ENCODE results near the gene DMBT1. TPM values are rescaled to one million over a fixed set of nuclear protein-coding genes. Genes with fewer than 3 reads are reported as not detected.

Gene DMBT1
- total RNA-seq, 1 donor from 2014 or later, result not detected

- no peak for FAIRE-seq
- Mint-ChIP-seq H3K4me1 (ENCODE audit: low read depth, unreplicated experiment) (no peaks in the 10 kb centered on the region), H3K4me3 (ENCODE audit: unreplicated experiment) (no peak overlapping the region), H3K36me3 (ENCODE audit: low read depth, unreplicated experiment) (no peaks in the 10 kb centered on the region), H3K27me3 (ENCODE audit: low read depth, unreplicated experiment) (peaks cover 66% of the 10 kb centered on the region), H3K27ac (ENCODE audit: unreplicated experiment) (no peak overlapping the region), H3K9me3 (ENCODE audit: unreplicated experiment) (no peaks in the 10 kb centered on the region)
- Histone ChIP-seq H4K20me1 (ENCODE audit: insufficient read depth, low read length) (no peaks in the 10 kb centered on the region), H3K4me2 (ENCODE audit: low read length) (no peak overlapping the region), H2AFZ (ENCODE audit: low read depth, low read length) (no peak overlapping the region), H3K4me3 (ENCODE audit: insufficient read depth, low read depth, low read length) (no peak overlapping the region), H3K27me3 (ENCODE audit: insufficient read depth, low read length) (no peaks in the 10 kb centered on the region), H3K9me3 (ENCODE audit: insufficient read depth, low read depth, low read length) (no peaks in the 10 kb centered on the region), H3K4me1 (ENCODE audit: insufficient read depth, low read length) (no peaks in the 10 kb centered on the region), H3K27ac (ENCODE audit: low read depth, low read length) (no peak overlapping the region), H3K36me3 (ENCODE audit: insufficient read depth, low read length) (no peaks in the 10 kb centered on the region), H3K9ac (ENCODE audit: low read length) (no peak overlapping the region), H3K79me2 (ENCODE audit: insufficient read depth, low read length) (no peaks in the 10 kb centered on the region)
- TF ChIP-seq CTCF (IDR thresholded peaks at IDR 0.05; ENCODE audit: insufficient read depth, low read depth, low read length) (no peak), EZH2 (IDR thresholded peaks at IDR 0.05; ENCODE audit: insufficient read depth, low read length) (no peak)
- no peak for DNase-seq (ENCODE audit: low read depth)
Measured at GRCh38 chr10:122647383-122647968, 86.9 kb downstream of the DMBT1 start.

GRCh38 chr10:122648599-122649428, 88.3 kb downstream of the DMBT1 start:
- Histone ChIP-seq H3K27ac (ENCODE audit: low read depth, low read length) (no peak overlapping the region), H3K9me3 (ENCODE audit: insufficient read depth, low read depth, low read length) (no peaks in the 10 kb centered on the region), H4K20me1 (ENCODE audit: insufficient read depth, low read length) (no peaks in the 10 kb centered on the region), H2AFZ (ENCODE audit: low read depth, low read length) (no peak overlapping the region), H3K4me2 (ENCODE audit: low read length) (no peak overlapping the region), H3K4me3 (ENCODE audit: insufficient read depth, low read depth, low read length) (no peak overlapping the region), H3K9ac (ENCODE audit: low read length) (no peak overlapping the region), H3K36me3 (ENCODE audit: insufficient read depth, low read length) (no peaks in the 10 kb centered on the region), H3K79me2 (ENCODE audit: insufficient read depth, low read length) (no peaks in the 10 kb centered on the region), H3K4me1 (ENCODE audit: insufficient read depth, low read length) (no peaks in the 10 kb centered on the region), H3K27me3 (ENCODE audit: insufficient read depth, low read length) (no peaks in the 10 kb centered on the region)
- TF ChIP-seq CTCF (IDR thresholded peaks at IDR 0.05; ENCODE audit: insufficient read depth, low read depth, low read length) (peak; percentile 46), EZH2 (IDR thresholded peaks at IDR 0.05; ENCODE audit: insufficient read depth, low read length) (no peak)
- Mint-ChIP-seq H3K27me3 (ENCODE audit: low read depth, unreplicated experiment) (peaks cover 65% of the 10 kb centered on the region), H3K4me1 (ENCODE audit: low read depth, unreplicated experiment) (no peaks in the 10 kb centered on the region), H3K27ac (ENCODE audit: unreplicated experiment) (no peak overlapping the region), H3K36me3 (ENCODE audit: low read depth, unreplicated experiment) (no peaks in the 10 kb centered on the region), H3K4me3 (ENCODE audit: unreplicated experiment) (no peak overlapping the region), H3K9me3 (ENCODE audit: unreplicated experiment) (peaks cover 2% of the 10 kb centered on the region)
- no peak for DNase-seq (ENCODE audit: low read depth)
- FAIRE-seq, result no peak

GRCh38 chr10:122649903-122650302, 89.3 kb downstream of the DMBT1 start:
- Mint-ChIP-seq H3K9me3 (ENCODE audit: unreplicated experiment) (peaks cover 2% of the 10 kb centered on the region), H3K27me3 (ENCODE audit: low read depth, unreplicated experiment) (peaks cover 56% of the 10 kb centered on the region), H3K4me3 (ENCODE audit: unreplicated experiment) (no peak overlapping the region), H3K4me1 (ENCODE audit: low read depth, unreplicated experiment) (no peaks in the 10 kb centered on the region), H3K27ac (ENCODE audit: unreplicated experiment) (no peak overlapping the region), H3K36me3 (ENCODE audit: low read depth, unreplicated experiment) (no peaks in the 10 kb centered on the region)
- no peak overlapping the region for H3K4me2 ChIP-seq (ENCODE audit: low read length)
- no peaks in the 10 kb centered on the region for H3K27me3 ChIP-seq (ENCODE audit: insufficient read depth, low read length)
- no peaks in the 10 kb centered on the region for H4K20me1 ChIP-seq (ENCODE audit: insufficient read depth, low read length)
- FAIRE-seq (no peak), DNase-seq (ENCODE audit: low read depth) (no peak)
- TF ChIP-seq EZH2 (IDR thresholded peaks at IDR 0.05; ENCODE audit: insufficient read depth, low read length), result no peak
- no peak for TF ChIP-seq CTCF (IDR thresholded peaks at IDR 0.05; ENCODE audit: insufficient read depth, low read depth, low read length)
- H3K9ac ChIP-seq (ENCODE audit: low read length), result no peak overlapping the region
- no peaks in the 10 kb centered on the region for H3K36me3 ChIP-seq (ENCODE audit: insufficient read depth, low read length)
- no peak overlapping the region for H3K27ac ChIP-seq (ENCODE audit: low read depth, low read length)
- no peak overlapping the region for H3K4me3 ChIP-seq (ENCODE audit: insufficient read depth, low read depth, low read length)
- no peaks in the 10 kb centered on the region for H3K9me3 ChIP-seq (ENCODE audit: insufficient read depth, low read depth, low read length)
- no peaks in the 10 kb centered on the region for H3K79me2 ChIP-seq (ENCODE audit: insufficient read depth, low read length)
- no peak overlapping the region for H2AFZ ChIP-seq (ENCODE audit: low read depth, low read length)
- H3K4me1 ChIP-seq (ENCODE audit: insufficient read depth, low read length), result no peaks in the 10 kb centered on the region
